ENCODE results near the gene MVD. TPM values are rescaled to one million over a fixed set of nuclear protein-coding genes. Genes with fewer than 3 reads are reported as not detected.
A peak's percentile ranks its signal among the peaks of the same experiment; 100 is the strongest.

MVD gene
- total and polyA plus RNA-seq, 10 donors: 24.1 to 74.9 (median 37.1) TPM

DNA sequence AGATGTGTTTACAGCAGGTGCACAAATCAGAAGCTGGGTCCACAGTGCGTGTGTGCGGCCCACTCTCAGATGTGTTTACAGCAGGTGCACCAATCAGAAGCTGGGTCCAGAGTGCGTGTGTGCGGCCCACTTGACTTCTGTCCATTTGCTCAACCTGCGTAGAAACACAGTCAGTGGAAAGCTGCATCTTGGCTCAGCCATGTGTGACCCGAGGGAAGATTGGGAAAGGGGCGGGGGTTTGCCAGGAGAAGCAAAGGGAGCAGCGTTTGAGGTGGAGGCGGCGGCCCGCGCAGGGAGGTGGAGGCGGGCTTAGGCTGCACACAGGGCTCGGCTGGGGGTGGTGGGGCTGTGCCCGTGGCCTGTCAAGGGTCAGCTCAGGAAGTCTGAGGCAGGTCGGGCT, 47.7 kb upstream of the MVD start:
- no peak for DNase-seq
- no peak overlapping the region for H3K27ac ChIP-seq

DNA sequence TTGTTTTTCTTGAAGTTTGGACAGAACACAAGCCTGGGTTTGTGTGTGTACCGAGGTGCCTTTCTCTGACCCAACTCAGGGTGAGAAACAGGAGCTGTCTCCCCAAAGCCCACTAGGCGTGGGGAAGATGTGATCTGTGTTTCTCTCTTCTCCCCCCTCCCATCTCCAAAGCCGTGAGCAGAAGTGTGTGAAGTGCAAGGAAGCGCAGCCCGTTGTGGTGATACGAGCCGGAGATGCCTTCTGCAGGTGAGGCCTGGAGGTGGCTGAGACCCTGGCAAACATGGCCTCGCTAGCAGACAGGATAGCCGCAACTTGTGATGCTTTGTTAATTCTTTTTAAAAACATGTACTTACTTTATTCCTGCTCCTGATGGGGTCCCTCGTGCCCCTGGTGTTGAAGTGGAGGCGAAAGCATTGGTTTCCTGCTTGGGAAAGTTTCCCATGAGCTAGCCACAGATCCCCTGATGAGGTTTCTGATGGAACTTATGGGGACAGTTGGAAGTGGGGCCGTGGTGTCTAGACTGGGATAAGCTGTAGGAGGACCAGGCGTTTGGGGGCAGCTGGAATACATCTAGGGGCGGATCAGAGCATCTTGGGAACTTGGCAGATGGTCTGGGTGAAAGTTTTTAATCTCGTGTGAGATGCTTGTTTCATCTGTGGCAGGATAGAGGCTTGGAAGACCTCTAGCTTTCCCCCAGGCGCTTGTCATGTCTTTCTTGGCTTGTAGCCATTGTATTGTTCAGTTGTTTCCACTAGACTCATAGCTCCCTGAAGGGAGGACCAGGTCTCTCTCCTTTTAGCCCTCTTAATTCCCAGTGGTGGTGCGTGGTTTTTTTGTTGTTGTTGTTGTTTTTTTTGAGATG, 44.3 kb upstream of the MVD start:
- Histone ChIP-seq H3K27ac (peak overlapping the region in 7 of 8 donors; percentile 77 to 98 (median 94)), H3K9me3 (no peaks in the 10 kb centered on the region), H3K36me3 (peaks cover 0 to 21% (median 0%) of the 10 kb centered on the region in 6 donors), H3K4me3 (peak overlapping the region; percentile 85 to 99 (median 89)), H3K4me1 (peaks cover 40 to 69% (median 54%) of the 10 kb centered on the region in 6 donors), H3K27me3 (replicated peaks in 1 of 7) (no peaks in the 10 kb centered on the region)
- WGBS, 5 donors: 33 to 49% (median 39%) methylated on average over 17 of the region's 17 CpGs
- TF ChIP-seq POLR2A (IDR thresholded peaks at IDR 0.05) (no peak), POLR2AphosphoS5 (IDR thresholded peaks at IDR 0.05) (no peak)
- TF ChIP-seq, protein P1, sequence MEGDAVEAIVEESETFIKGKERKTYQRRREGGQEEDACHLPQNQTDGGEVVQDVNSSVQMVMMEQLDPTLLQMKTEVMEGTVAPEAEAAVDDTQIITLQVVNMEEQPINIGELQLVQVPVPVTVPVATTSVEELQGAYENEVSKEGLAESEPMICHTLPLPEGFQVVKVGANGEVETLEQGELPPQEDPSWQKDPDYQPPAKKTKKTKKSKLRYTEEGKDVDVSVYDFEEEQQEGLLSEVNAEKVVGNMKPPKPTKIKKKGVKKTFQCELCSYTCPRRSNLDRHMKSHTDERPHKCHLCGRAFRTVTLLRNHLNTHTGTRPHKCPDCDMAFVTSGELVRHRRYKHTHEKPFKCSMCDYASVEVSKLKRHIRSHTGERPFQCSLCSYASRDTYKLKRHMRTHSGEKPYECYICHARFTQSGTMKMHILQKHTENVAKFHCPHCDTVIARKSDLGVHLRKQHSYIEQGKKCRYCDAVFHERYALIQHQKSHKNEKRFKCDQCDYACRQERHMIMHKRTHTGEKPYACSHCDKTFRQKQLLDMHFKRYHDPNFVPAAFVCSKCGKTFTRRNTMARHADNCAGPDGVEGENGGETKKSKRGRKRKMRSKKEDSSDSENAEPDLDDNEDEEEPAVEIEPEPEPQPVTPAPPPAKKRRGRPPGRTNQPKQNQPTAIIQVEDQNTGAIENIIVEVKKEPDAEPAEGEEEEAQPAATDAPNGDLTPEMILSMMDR (IDR thresholded peaks at IDR 0.05 in 8 of 11, conservative IDR thresholded peaks at IDR 0.05 in 3 of 11): no peak
- intact Hi-C loops (cut with DNase I; ENCODE audit: low total_unique reads): loop anchor here (10.0 kb wide), 2 partner anchors 52 to 132 kb away; partner anchors contain the start of genes CYBA and ZC3H18
- no peak for DNase-seq

More for the DNA sequence above, 47.7 kb upstream of the MVD start:
- WGBS, 5 donors: 70 to 82% (median 74%) methylated on average over 15 to 16 of the region's 16 CpGs
- H3K36me3 ChIP-seq: peaks cover 0 to 40% (median 24%) of the 10 kb centered on the region in 6 donors
- no peaks in the 10 kb centered on the region for H3K27me3 ChIP-seq (replicated peaks in 1 of 7)
- TF ChIP-seq POLR2AphosphoS5 (IDR thresholded peaks at IDR 0.05): no peak
- TF ChIP-seq, protein P1 (IDR thresholded peaks at IDR 0.05 in 8 of 11, conservative IDR thresholded peaks at IDR 0.05 in 3 of 11): no peak
- no peak for TF ChIP-seq POLR2A (IDR thresholded peaks at IDR 0.05)
- no peak overlapping the region for H3K4me3 ChIP-seq
- intact Hi-C loops (cut with DNase I; ENCODE audit: low total_unique reads): no loop called here
- no peaks in the 10 kb centered on the region for H3K9me3 ChIP-seq
- peaks cover 8 to 35% (median 21%) of the 10 kb centered on the region in 6 donors for H3K4me1 ChIP-seq

DNA sequence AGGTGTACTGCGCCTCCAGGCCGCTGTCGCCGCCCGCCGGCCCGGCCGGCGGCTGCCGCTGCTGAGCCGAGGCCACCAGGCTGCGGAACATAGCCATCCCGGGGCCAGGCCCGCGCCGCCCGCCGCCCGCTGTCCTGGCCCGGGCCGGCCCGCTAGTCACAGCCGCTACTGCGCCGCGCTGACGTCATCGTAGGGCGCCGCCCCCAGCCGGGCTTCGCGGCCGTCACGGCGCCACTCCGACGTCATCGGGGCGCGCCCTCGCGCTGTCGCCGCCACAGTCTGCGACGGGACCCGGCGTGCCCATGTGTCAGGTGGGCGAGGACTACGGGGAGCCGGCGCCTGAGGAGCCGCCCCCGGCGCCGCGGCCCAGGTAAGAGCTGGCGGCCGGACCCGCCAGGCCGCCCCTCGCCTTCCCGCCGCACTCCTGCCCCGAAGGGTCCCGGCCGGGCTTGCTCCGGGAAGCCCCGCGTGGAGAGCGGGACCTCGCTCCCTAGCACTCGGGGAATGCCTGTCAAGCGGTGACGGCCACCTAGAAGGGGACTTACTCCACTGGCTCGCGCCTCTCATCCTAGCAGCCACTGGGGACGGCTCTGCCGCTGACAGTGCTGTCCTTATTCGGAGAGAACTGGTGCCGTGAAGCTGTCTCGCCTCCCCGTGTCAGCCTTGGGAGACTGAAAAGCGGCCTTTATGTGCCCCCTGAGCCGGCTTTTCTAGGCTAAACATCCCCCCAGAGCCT, 43.5 kb upstream of the MVD start, which contains the start of the genes CTU2 and RNF166:
Gene CTU2, plus strand, starts transcription at position 275 of the 736 bp plus-strand sequence. Its CDS starts 28 bp downstream, at position 303.
Gene RNF166, minus strand, starts transcription at position 180 of the 736 bp plus-strand sequence. Its CDS starts 83 bp downstream, at position 97.
- Histone ChIP-seq H3K4me3 (peak within 1 kb of the TSS; percentile 85 to 99 (median 89)), H3K27ac (peak within 1 kb of the TSS; percentile 77 to 98 (median 94)), H3K27me3 (replicated peaks in 1 of 7) (no peaks in the 10 kb centered on the region), H3K4me1 (peaks cover 48 to 77% (median 62%) of the 10 kb centered on the region in 6 donors), H3K36me3 (peaks cover 0 to 23% (median 0%) of the 10 kb centered on the region in 6 donors), H3K9me3 (no peaks in the 10 kb centered on the region)
- peak; percentile 98 for DNase-seq
- TF ChIP-seq, protein P1 (IDR thresholded peaks at IDR 0.05 in 8 of 11, conservative IDR thresholded peaks at IDR 0.05 in 3 of 11): peak in 3 of 11 experiments; percentile 5 to 13 (median 11)
- TF ChIP-seq POLR2A (IDR thresholded peaks at IDR 0.05) (peak in 2 of 3 donors; percentile 81 to 96), POLR2AphosphoS5 (IDR thresholded peaks at IDR 0.05) (peak; percentile 92 to 95 (median 94))
- 0% methylated on average over 17 to 86 of the region's 86 CpGs for WGBS, 5 donors
- intact Hi-C loops (cut with DNase I; ENCODE audit: low total_unique reads): loop anchor here (10.0 kb wide), 2 partner anchors 52 to 132 kb away; partner anchors contain the start of genes CYBA and ZC3H18

Data from spleen (tissue), 11 donors.